ENCODE data around the gene CCDC149. TPM values are rescaled to one million over a fixed set of nuclear protein-coding genes. Genes with fewer than 3 reads are reported as not detected.

CCDC149 gene

DNA sequence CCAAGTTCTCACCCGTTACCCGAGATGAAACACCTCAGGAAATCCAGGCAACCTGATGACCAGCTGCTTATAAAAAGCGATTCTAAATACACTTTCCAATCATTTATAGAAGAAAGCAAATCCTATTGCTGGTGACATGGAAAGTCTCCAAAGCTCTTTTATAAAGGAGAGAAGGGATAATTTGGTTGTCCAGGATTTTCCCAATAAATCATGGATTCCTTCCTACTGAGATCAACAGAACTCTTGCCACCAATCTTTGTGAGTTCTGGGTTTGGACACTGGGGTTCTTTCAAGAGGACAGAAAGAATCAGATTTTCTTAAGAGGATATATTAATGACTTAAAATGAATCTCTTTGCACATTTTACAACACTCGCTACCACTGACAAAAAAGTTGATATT, 142.2 kb downstream of the CCDC149 start:
- Histone ChIP-seq H3K4me2 (ENCODE audit: low read length) (peak overlapping the region; percentile 34), H3K9me3 (replicated peaks; ENCODE audit: low read length) (no peaks in the 10 kb centered on the region), H3K36me3 (ENCODE audit: insufficient read depth, low read length) (no peaks in the 10 kb centered on the region), H3K4me3 (ENCODE audit: low read length) (no peak overlapping the region), H3K27me3 (ENCODE audit: control insufficient read depth, insufficient read depth, low read length) (no peaks in the 10 kb centered on the region), H3K4me1 (ENCODE audit: control insufficient read depth, insufficient read depth, low read length) (peaks cover 30% of the 10 kb centered on the region), H3K9ac (ENCODE audit: low read depth, low read length) (no peak overlapping the region)

GRCh38 chr4:24770032-24770584, 142.7 kb downstream of the CCDC149 start:
- no peaks in the 10 kb centered on the region for H3K9me3 ChIP-seq (replicated peaks; ENCODE audit: low read length)
- H3K4me3 ChIP-seq (ENCODE audit: low read length), result no peak overlapping the region
- H3K36me3 ChIP-seq (ENCODE audit: insufficient read depth, low read length), result no peaks in the 10 kb centered on the region
- H3K27me3 ChIP-seq (ENCODE audit: control insufficient read depth, insufficient read depth, low read length), result no peaks in the 10 kb centered on the region
- peaks cover 26% of the 10 kb centered on the region for H3K4me1 ChIP-seq (ENCODE audit: control insufficient read depth, insufficient read depth, low read length)
- H3K4me2 ChIP-seq (ENCODE audit: low read length), result peak overlapping the region; percentile 34
- no peak overlapping the region for H3K9ac ChIP-seq (ENCODE audit: low read depth, low read length)

DNA sequence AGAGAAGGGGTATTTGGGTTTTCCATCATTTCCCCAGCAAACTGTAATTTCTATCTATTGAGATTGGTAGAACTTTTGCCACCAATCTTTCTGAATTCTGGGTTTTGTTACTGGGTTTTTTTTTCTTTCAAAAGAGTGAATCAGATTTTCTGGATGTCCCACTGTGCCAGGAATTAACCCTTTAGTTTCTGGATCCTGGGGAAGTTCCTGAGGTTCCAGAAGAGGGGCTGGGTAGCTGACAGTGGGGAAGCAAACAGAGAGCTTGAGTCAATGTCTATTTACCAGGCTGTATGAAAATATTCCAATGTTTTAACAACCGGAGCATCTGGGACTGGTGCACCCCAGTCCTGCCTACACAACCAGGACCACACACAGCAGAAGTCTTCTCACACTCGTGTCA, 143.3 kb downstream of the CCDC149 start:
- no peak overlapping the region for H3K9ac ChIP-seq (ENCODE audit: low read depth, low read length)
- peaks cover 21% of the 10 kb centered on the region for H3K4me1 ChIP-seq (ENCODE audit: control insufficient read depth, insufficient read depth, low read length)
- no peaks in the 10 kb centered on the region for H3K36me3 ChIP-seq (ENCODE audit: insufficient read depth, low read length)
- no peaks in the 10 kb centered on the region for H3K9me3 ChIP-seq (replicated peaks; ENCODE audit: low read length)
- no peak overlapping the region for H3K4me2 ChIP-seq (ENCODE audit: low read length)
- H3K27me3 ChIP-seq (ENCODE audit: control insufficient read depth, insufficient read depth, low read length), result no peaks in the 10 kb centered on the region
- no peak overlapping the region for H3K4me3 ChIP-seq (ENCODE audit: low read length)

DNA sequence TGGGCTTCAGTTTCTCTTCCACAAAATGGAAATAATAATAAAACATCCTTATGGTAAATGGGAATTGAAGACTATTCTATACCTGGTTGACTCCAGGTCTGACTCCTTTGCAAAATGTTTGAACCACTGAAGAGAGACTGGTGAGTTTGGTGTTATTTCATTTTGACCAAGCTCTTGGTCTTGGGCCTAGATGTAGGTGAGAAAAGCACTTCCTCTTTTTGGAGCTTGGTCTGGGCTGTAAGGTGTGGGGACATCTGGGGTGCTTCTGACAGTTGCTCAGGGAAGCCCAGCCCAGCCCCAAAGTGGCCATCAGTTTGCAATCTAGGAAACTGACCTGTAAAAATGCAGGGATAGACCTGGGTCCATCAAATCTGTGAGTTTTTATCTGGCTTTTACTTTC, 144.2 kb downstream of the CCDC149 start:
- Histone ChIP-seq H3K9me3 (replicated peaks; ENCODE audit: low read length) (no peaks in the 10 kb centered on the region), H3K36me3 (ENCODE audit: insufficient read depth, low read length) (no peaks in the 10 kb centered on the region), H3K4me1 (ENCODE audit: control insufficient read depth, insufficient read depth, low read length) (peaks cover 20% of the 10 kb centered on the region), H3K9ac (ENCODE audit: low read depth, low read length) (no peak overlapping the region), H3K4me3 (ENCODE audit: low read length) (no peak overlapping the region), H3K27me3 (ENCODE audit: control insufficient read depth, insufficient read depth, low read length) (no peaks in the 10 kb centered on the region), H3K4me2 (ENCODE audit: low read length) (no peak overlapping the region)

GRCh38 chr4:24768006-24768405, 144.8 kb downstream of the CCDC149 start:
- no peaks in the 10 kb centered on the region for H3K36me3 ChIP-seq (ENCODE audit: insufficient read depth, low read length)
- H3K9me3 ChIP-seq (replicated peaks; ENCODE audit: low read length), result no peaks in the 10 kb centered on the region
- H3K4me1 ChIP-seq (ENCODE audit: control insufficient read depth, insufficient read depth, low read length), result peaks cover 22% of the 10 kb centered on the region
- no peaks in the 10 kb centered on the region for H3K27me3 ChIP-seq (ENCODE audit: control insufficient read depth, insufficient read depth, low read length)
- no peak overlapping the region for H3K4me2 ChIP-seq (ENCODE audit: low read length)
- no peak overlapping the region for H3K9ac ChIP-seq (ENCODE audit: low read depth, low read length)
- H3K4me3 ChIP-seq (ENCODE audit: low read length), result no peak overlapping the region

DNA sequence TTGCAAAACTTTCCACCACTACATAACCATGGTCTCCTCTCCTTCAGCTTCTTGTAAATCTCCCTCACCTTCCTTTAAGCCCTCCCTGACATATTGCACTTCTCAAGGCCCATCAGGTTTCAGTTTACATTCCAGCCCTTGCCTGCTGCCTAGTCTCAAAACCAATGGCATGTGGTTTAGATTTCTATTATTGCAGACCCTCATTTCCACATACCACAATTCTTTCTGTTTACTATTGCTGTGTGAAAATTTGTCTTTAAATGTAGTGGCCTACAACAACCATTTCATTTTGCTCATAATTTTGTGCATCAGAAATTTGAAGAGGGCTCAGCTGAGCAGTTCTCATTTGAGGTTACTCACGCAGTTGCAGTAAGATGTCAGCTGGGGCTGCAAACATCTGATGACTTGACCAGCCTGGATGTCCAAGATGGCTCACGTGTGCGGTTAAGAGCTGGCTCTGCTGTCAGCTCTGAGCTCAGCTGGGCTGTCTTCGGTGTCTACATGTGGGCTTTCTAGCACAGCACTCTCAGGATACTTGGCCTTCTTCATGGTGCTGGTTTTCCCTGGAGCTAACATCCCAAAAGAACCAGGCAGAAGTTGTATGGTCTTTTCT, 147.4 kb downstream of the CCDC149 start:
- no peak overlapping the region for H3K4me2 ChIP-seq (ENCODE audit: low read length)
- H3K9ac ChIP-seq (ENCODE audit: low read depth, low read length), result no peak overlapping the region
- no peaks in the 10 kb centered on the region for H3K27me3 ChIP-seq (ENCODE audit: control insufficient read depth, insufficient read depth, low read length)
- H3K4me1 ChIP-seq (ENCODE audit: control insufficient read depth, insufficient read depth, low read length), result peaks cover 15% of the 10 kb centered on the region
- no peaks in the 10 kb centered on the region for H3K36me3 ChIP-seq (ENCODE audit: insufficient read depth, low read length)
- H3K9me3 ChIP-seq (replicated peaks; ENCODE audit: low read length), result no peaks in the 10 kb centered on the region
- no peak overlapping the region for H3K4me3 ChIP-seq (ENCODE audit: low read length)

DNA sequence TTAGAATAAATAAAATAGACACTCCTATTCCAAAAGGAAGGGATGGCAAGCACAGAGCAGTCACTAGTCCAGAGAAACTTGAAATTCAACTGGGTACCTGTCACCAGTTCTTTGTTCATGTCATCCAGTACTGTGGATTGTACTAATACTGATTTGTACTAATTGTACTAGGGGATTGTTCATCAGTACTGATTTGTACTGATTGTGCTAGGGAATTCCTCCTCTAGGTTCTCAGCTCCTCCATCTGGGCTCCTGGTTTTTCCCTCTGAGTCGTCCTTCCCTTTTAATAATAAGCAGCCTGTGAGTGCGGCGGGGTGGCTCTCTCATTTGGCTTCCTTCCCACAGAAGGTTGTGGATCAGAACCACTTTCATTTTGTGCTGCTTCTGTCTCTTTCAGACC, 148.5 kb downstream of the CCDC149 start:
- Histone ChIP-seq H3K4me1 (ENCODE audit: control insufficient read depth, insufficient read depth, low read length) (peaks cover 5% of the 10 kb centered on the region), H3K9me3 (replicated peaks; ENCODE audit: low read length) (no peaks in the 10 kb centered on the region), H3K4me3 (ENCODE audit: low read length) (no peak overlapping the region), H3K27me3 (ENCODE audit: control insufficient read depth, insufficient read depth, low read length) (no peaks in the 10 kb centered on the region), H3K4me2 (ENCODE audit: low read length) (no peak overlapping the region), H3K9ac (ENCODE audit: low read depth, low read length) (no peak overlapping the region), H3K36me3 (ENCODE audit: insufficient read depth, low read length) (no peaks in the 10 kb centered on the region)

GRCh38 chr4:24763631-24764297, 149.1 kb downstream of the CCDC149 start:
- Histone ChIP-seq H3K4me3 (ENCODE audit: low read length) (no peak overlapping the region), H3K36me3 (ENCODE audit: insufficient read depth, low read length) (no peaks in the 10 kb centered on the region), H3K9ac (ENCODE audit: low read depth, low read length) (no peak overlapping the region), H3K4me1 (ENCODE audit: control insufficient read depth, insufficient read depth, low read length) (peaks cover 5% of the 10 kb centered on the region), H3K4me2 (ENCODE audit: low read length) (no peak overlapping the region), H3K9me3 (replicated peaks; ENCODE audit: low read length) (no peaks in the 10 kb centered on the region), H3K27me3 (ENCODE audit: control insufficient read depth, insufficient read depth, low read length) (no peaks in the 10 kb centered on the region)

Small RNA genes lying within 50 kb of the gene (small RNA-seq; reads per million reads assigned to genes)
- gene AC006390.1, result not detected
